AG09309 (cell line): Measurements from ENCODE around the gene RFNG.

Experiments
- DNase-seq: peaks from one replicate; pipeline ENCODE4 v3.0.0-alpha.2; 2010; ENCODE audit warnings: low read depth
- H3K4me3 ChIP-seq: 2 replicates; pipeline ENCODE4 v1.5.1; 2011; ENCODE audit warnings: mild to moderate bottlenecking, low read depth, low read length, moderate library complexity; ENCODE audit not compliant: control insufficient read depth
- TF ChIP-seq, protein P1 (sequence below): IDR thresholded peaks from 2 replicates; pipeline ENCODE4 v1.5.1; 2011; ENCODE audit warnings: mild to moderate bottlenecking, low read depth, low read length, inconsistent platforms; ENCODE audit not compliant: insufficient read depth, control insufficient read depth; ENCODE audit errors: missing control alignments

The RFNG gene

DNA sequence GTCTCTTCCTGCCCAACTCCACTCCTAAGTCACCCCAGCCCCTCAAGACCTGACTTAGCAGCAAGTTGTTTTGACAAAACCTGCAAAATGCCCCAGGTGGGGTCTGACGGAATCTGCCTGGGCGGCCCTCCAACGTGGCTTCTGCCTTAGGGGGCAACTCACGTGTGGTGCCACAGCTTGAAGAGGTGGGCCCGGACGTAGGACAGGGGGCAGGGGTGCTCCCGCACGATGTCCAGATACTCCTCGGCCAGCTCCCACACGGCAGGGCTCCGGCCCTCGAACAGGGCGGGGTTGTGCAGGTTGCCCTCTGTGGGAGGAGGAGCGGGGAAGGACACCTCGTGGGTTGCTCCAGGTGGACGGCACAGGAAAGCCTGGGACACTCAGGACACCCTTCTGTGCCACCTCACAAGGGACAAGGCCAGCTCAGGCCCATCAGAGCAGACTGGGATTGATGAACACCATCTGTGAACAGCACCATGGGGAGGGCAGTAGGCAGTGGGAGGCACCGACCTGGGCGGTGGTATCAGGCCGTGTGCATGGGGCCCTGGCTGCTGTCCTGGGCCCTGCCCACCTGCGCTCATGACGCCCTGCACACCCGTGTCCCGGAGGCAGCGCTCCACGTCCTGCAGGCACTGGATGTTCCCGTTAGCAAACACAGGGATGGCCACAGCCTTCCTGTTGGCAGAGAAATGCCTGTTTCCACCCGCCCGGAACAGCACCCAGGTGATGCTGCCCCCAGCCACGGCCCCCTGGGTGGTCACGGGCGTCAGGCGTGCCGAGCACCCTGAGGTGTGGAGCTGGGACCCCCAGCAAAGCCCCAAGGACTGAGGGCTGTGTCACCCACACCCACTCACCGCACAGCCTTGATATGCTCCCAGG is 9.7 kb upstream of the RFNG start:
- TF ChIP-seq, protein P1, sequence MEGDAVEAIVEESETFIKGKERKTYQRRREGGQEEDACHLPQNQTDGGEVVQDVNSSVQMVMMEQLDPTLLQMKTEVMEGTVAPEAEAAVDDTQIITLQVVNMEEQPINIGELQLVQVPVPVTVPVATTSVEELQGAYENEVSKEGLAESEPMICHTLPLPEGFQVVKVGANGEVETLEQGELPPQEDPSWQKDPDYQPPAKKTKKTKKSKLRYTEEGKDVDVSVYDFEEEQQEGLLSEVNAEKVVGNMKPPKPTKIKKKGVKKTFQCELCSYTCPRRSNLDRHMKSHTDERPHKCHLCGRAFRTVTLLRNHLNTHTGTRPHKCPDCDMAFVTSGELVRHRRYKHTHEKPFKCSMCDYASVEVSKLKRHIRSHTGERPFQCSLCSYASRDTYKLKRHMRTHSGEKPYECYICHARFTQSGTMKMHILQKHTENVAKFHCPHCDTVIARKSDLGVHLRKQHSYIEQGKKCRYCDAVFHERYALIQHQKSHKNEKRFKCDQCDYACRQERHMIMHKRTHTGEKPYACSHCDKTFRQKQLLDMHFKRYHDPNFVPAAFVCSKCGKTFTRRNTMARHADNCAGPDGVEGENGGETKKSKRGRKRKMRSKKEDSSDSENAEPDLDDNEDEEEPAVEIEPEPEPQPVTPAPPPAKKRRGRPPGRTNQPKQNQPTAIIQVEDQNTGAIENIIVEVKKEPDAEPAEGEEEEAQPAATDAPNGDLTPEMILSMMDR, result no peak
- H3K4me3 ChIP-seq, result no peak overlapping the region
- no peak for DNase-seq

DNA sequence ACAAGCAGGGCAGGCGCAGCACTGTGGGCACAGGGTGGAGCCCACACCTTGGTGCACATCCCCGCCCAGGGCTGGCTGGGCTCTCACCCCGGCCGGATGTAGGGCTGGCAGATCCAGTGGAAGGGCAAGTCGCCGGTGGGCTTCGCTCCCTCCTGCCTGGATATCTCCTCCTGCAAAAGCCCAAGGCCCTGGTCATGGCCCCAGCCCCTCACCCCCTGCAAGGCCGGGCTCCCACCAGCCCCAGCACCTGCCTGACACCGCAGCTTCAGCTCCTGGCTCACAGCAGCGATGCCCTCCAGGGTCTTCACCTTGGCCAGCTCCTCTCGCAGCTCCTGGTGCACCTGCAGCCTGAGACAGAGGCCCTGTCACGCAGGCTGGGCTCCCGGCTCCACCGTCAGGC is 9.0 kb upstream of the RFNG start:
- no peak for DNase-seq
- TF ChIP-seq, protein P1, result no peak

DNA sequence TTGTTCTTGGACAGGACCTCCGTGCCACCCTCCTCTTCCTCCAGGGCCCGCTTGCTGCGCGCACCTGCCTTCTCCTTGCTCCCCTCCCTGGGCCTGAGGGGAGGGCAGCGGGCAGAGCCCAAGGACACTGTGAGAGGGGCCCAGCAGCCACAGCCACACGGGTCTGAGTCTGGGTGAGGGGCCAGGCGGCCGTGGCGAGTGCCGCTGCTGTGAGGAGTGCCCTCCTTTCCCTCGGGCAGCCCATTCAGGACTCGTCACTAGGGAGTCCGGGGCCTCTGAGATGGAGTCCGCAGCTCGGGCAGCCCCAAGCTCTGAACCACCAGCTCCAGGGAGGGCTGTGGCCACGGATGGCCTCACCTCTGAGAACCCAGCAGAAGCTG is 8.4 kb upstream of the RFNG start:
- TF ChIP-seq, protein P1, result no peak
- DNase-seq, result no peak

More for the DNA sequence above, 9.0 kb upstream of the RFNG start:
- H3K4me3 ChIP-seq, result no peak overlapping the region

DNA sequence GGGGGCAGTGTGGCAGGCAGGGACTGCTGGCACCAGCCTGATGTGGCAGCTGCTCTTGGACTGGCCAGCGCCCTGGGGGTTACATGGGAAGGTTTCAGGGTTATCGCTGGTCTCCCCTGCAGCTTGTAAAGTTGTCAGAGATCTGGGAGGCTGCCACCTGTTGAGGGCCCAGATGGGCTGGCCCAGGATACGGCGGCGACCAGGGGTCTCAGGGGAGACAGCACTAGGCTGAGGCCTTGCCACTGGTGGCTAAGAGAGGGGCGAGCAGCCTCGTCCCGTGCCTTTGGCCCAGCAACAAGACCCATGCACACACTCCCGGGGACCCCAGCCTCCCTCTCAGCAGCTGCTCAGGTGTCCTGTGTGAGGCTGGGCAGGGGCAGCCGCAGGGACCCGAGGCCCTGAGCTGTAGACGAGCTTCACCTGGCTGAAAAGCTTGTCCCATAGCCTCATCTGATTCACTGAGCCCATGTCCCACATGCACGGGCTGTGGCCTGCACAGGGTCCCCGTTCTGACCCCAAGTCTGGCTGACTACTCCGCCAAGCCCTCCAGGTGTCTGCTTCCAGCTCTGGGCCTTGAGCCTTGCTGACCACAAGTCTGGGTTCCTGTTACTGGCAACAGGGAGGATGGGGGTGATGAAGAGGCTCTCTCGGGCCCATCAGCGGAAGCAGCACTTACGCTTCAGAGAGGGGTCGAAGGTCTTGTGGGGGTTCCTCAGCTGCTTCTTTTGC is 7.8 kb upstream of the RFNG start:
- TF ChIP-seq, protein P1, result no peak

More for the DNA sequence above, 8.4 kb upstream of the RFNG start:
- no peak overlapping the region for H3K4me3 ChIP-seq

DNA sequence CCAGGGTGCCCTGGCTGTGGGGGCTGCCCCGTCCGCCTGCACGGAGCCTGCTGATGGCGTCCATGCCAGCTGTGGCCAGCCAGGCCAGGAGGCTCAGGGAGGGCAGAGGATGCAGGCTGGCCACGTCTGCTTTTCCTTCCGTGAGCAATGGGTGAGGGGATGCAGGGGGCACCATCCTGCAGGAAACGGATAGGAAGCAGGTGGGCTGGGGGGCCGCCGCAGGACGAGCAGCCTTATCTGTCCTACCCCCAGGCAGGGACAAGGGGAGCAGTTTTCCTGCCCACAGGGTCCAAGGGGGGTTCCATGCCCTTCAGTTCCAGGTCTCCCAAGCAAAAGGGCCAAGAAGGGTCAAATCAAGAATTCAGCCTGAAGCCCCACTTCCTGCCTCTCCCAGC is 7.2 kb upstream of the RFNG start:
- DNase-seq, result no peak

More for the DNA sequence above, 7.8 kb upstream of the RFNG start:
- no peak for DNase-seq
- H3K4me3 ChIP-seq, result no peak overlapping the region

DNA sequence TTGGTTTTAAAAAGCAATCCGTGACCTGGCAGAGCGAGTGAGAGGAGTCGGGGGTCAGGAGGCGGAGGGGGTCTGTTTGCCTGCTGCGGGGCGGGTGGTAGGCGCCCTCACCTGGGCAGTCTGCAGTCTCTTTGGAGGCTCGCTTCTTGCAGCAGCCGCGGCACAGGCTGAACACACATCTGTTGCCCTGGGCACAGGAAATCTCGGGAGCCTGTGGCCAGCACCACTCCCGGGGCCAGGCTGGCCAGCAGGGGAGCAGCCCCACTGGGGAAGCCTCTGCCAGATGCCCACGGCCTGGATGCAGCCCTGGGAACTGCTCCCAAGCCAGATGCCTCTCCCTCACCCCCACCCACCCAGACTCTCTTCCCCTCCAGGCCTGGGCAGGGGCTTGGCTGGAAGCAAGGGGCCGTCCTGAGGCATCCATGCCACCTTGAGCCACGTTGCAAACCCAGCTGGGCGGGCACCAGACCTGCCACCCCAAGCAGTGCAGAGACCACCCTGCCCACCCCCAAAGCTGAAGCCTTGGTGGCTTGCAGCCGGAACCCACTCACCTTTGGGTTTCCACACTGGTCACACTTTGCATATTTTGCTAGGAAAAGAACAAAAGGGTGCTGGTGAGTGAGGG is 6.7 kb upstream of the RFNG start:
- DNase-seq, result no peak
- TF ChIP-seq, protein P1, result no peak
- no peak overlapping the region for H3K4me3 ChIP-seq

More for the DNA sequence above, 7.2 kb upstream of the RFNG start:
- no peak overlapping the region for H3K4me3 ChIP-seq
- TF ChIP-seq, protein P1, result no peak
